ENCODE data around the gene LDLRAP1.
"Not testable (repeated sequence)": the region's sequence is repeated elsewhere in the genome, so short reads cannot be mapped to it uniquely, and the experiment has no call there.

The LDLRAP1 gene

GRCh38 chr1:25543425-25544242 lies at the start of gene LDLRAP1:
TSS of gene LDLRAP1 (plus strand) at chr1:25543606. CDS start at chr1:25543699, 93 bp downstream.
- peak; percentile 32 for DNase-seq

GRCh38 chr1:25494952-25495351 lies 48.5 kb upstream of the LDLRAP1 start:
- no peak for DNase-seq

GRCh38 chr1:25500694-25501093 lies 42.7 kb upstream of the LDLRAP1 start:
- DNase-seq, result no peak

- DNase-seq, result no peak
These were observed 42.0 kb upstream of the LDLRAP1 start for GRCh38 chr1:25501235-25502058.

- peak; percentile 22 for DNase-seq
These were observed 40.4 kb upstream of the LDLRAP1 start for GRCh38 chr1:25502957-25503356.

GRCh38 chr1:25503551-25504426 lies 39.6 kb upstream of the LDLRAP1 start:
- peak; percentile 78 for DNase-seq

- DNase-seq, result no peak
These were observed 38.5 kb upstream of the LDLRAP1 start for GRCh38 chr1:25504706-25505595.

- DNase-seq, result no peak
These were observed 37.6 kb upstream of the LDLRAP1 start for GRCh38 chr1:25505656-25506385.

GRCh38 chr1:25506566-25507463 lies 36.6 kb upstream of the LDLRAP1 start:
- DNase-seq, result not testable (repeated sequence)

- DNase-seq, result no peak
These were observed 29.7 kb upstream of the LDLRAP1 start for GRCh38 chr1:25513666-25514065.

GRCh38 chr1:25515033-25515432 lies 28.4 kb upstream of the LDLRAP1 start:
- DNase-seq, result no peak

- no peak for DNase-seq
These were observed 26.7 kb upstream of the LDLRAP1 start for GRCh38 chr1:25516686-25517085.

GRCh38 chr1:25517476-25518394 lies 25.7 kb upstream of the LDLRAP1 start:
- no peak for DNase-seq

GRCh38 chr1:25519624-25520023 lies 23.8 kb upstream of the LDLRAP1 start:
- DNase-seq, result no peak

GRCh38 chr1:25520446-25521061 lies 22.9 kb upstream of the LDLRAP1 start:
- DNase-seq, result peak; percentile 70

GRCh38 chr1:25522031-25522655 lies 21.3 kb upstream of the LDLRAP1 start:
- DNase-seq, result peak; percentile 26

- DNase-seq, result no peak
These were observed 19.9 kb upstream of the LDLRAP1 start for GRCh38 chr1:25523542-25523941.

Data from NCI-H2171 treated with DMSO at 0.1 percent for 48 hours (cell line).